ENCODE data around the gene P2RY14. TPM values are rescaled to one million over a fixed set of nuclear protein-coding genes. Genes with fewer than 3 reads are reported as not detected.
"Not testable (repeated sequence)": the region's sequence is repeated elsewhere in the genome, so short reads cannot be mapped to it uniquely, and the experiment has no call there.

P2RY14 gene
- total RNA-seq, 1 donor from 2014 or later = 7.7 TPM

- Mint-ChIP-seq H3K27ac (peak overlapping the region; percentile 54), H3K36me3 (ENCODE audit: low read depth) (peaks cover 9% of the 10 kb centered on the region), H3K4me1 (ENCODE audit: low read depth) (peaks cover 52% of the 10 kb centered on the region), H3K27me3 (ENCODE audit: insufficient read depth) (peaks cover 1% of the 10 kb centered on the region), H3K4me3 (peak overlapping the region; percentile 4), H3K9me3 (no peaks in the 10 kb centered on the region)
- no peak for DNase-seq (ENCODE audit: low spot score)
- intact Hi-C loops (cut with micrococcal nuclease) = loop anchor here (1.0 to 2.0 kb wide), 3 partner anchors 9 to 20 kb away; partner anchors contain the start of gene GPR171
Measured at GRCh38 chr3:151182349-151183079, 95.8 kb downstream of the P2RY14 start.

GRCh38 chr3:151178208-151178845 is 100.0 kb downstream of the P2RY14 start:
- no peaks in the 10 kb centered on the region for H3K9me3 Mint-ChIP-seq
- H3K36me3 Mint-ChIP-seq (ENCODE audit: low read depth) = peaks cover 3% of the 10 kb centered on the region

DNA sequence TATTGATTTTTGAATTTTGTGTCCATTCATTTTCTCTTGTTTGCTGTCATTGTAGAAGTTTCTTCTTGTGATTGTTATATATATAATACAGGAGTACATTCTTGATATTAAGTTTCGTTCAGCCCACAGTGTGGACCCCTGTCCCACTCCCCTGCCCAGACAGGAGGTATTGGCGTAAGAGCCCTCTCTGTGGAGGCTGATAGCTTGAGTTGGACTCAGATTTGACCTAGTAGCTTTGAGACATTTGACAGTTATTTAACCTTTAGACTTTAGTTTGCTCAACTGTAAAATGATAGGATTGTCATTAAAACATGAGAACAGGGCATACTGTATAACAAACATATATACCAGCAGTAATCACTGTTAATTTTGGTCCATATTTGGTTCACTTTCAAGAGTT is 102.4 kb downstream of the P2RY14 start:
- H3K9me3 Mint-ChIP-seq = no peaks in the 10 kb centered on the region
- intact Hi-C loops (cut with micrococcal nuclease) = no loop called here
- peaks cover 1% of the 10 kb centered on the region for H3K27me3 Mint-ChIP-seq (ENCODE audit: insufficient read depth)
- peaks cover 5% of the 10 kb centered on the region for H3K36me3 Mint-ChIP-seq (ENCODE audit: low read depth)
- peaks cover 39% of the 10 kb centered on the region for H3K4me1 Mint-ChIP-seq (ENCODE audit: low read depth)
- no peak for DNase-seq (ENCODE audit: low spot score)
- no peak overlapping the region for H3K27ac Mint-ChIP-seq
- H3K4me3 Mint-ChIP-seq = no peak overlapping the region

More at GRCh38 chr3:151178208-151178845, 100.0 kb downstream of the P2RY14 start:
- H3K27ac Mint-ChIP-seq = no peak overlapping the region
- no peak overlapping the region for H3K4me3 Mint-ChIP-seq
- no peak for DNase-seq (ENCODE audit: low spot score)
- H3K27me3 Mint-ChIP-seq (ENCODE audit: insufficient read depth) = peaks cover 1% of the 10 kb centered on the region
- H3K4me1 Mint-ChIP-seq (ENCODE audit: low read depth) = peaks cover 37% of the 10 kb centered on the region
- intact Hi-C loops (cut with micrococcal nuclease) = no loop called here

DNA sequence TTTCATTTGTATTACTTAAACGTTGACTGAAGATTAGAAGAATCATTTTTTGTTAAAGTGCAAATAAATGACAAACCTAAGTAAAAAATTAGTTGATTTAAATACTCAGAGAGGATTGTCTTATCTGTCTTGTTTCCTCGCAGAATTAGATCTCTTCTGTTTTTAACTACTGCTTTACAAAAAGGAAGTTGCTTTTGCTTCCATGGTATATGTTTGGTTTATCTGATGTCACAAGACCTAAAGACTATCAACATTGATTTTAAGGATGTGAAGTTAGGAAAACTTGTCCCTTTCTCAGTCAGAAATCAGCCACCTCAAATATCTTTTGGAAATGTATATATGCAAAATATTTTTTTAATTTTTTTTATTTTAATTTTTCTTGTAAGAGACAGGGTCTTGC is 104.0 kb downstream of the P2RY14 start:
- no peak for DNase-seq (ENCODE audit: low spot score)
- no peaks in the 10 kb centered on the region for H3K27me3 Mint-ChIP-seq (ENCODE audit: insufficient read depth)
- no peak overlapping the region for H3K27ac Mint-ChIP-seq
- intact Hi-C loops (cut with micrococcal nuclease) = no loop called here
- peaks cover 48% of the 10 kb centered on the region for H3K4me1 Mint-ChIP-seq (ENCODE audit: low read depth)
- peaks cover 5% of the 10 kb centered on the region for H3K36me3 Mint-ChIP-seq (ENCODE audit: low read depth)
- no peak overlapping the region for H3K4me3 Mint-ChIP-seq
- no peaks in the 10 kb centered on the region for H3K9me3 Mint-ChIP-seq

GRCh38 chr3:151171145-151171757 is 107.1 kb downstream of the P2RY14 start:
- peak overlapping the region; percentile 89 for H3K27ac Mint-ChIP-seq
- DNase-seq (ENCODE audit: low spot score) = peak; percentile 49
- H3K9me3 Mint-ChIP-seq = no peaks in the 10 kb centered on the region
- H3K36me3 Mint-ChIP-seq (ENCODE audit: low read depth) = peaks cover 5% of the 10 kb centered on the region
- peaks cover 55% of the 10 kb centered on the region for H3K4me1 Mint-ChIP-seq (ENCODE audit: low read depth)
- no peaks in the 10 kb centered on the region for H3K27me3 Mint-ChIP-seq (ENCODE audit: insufficient read depth)
- intact Hi-C loops (cut with micrococcal nuclease) = loop anchor here (1.0 kb wide), 1 partner anchor 28 kb away; no protein-coding TSS in a partner anchor
- peak overlapping the region; percentile 56 for H3K4me3 Mint-ChIP-seq

- intact Hi-C loops (cut with micrococcal nuclease) = loop anchor here (5.0 kb wide), 1 partner anchor 747 kb away; no protein-coding TSS in a partner anchor
- H3K27me3 Mint-ChIP-seq (ENCODE audit: insufficient read depth); H3K36me3 Mint-ChIP-seq (ENCODE audit: low read depth): not testable (repeated sequence)
Measured at GRCh38 chr3:151169948-151170679, 108.2 kb downstream of the P2RY14 start.

DNA sequence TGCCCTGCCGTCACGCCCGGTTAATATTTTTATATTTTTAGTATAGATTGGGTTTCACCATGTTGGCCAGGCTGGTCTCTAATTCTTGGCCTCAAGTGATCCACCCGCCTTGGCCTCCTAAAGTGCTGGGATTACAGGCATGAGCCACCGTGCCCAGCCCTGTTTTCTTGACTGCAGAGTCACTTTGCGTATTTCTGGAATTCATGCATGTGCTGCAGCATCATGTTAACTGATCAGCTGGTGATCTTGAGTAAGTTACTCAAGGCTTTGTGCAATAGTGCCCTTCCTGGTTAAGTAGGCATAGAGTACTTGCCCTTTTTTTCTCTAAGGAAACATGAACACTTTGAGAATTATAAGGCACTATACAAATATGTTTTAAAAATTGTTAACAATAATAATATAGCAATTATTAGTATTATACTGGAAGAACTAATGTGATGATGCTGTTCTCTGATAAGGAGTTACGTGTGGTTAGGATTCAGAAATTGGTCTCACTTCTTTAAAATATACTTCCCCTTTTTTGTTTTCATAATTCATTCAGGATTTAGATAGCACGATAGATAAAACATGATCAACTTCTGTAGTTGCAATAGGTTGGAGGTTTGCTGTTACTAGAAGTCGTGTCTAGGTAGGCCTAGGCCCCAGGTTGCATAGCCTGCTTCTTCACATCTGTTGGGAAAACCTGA is 108.9 kb downstream of the P2RY14 start:
- peak overlapping the region; percentile 10 for H3K4me3 Mint-ChIP-seq
- intact Hi-C loops (cut with micrococcal nuclease) = loop anchor here (5.0 kb wide), 1 partner anchor 748 kb away; no protein-coding TSS in a partner anchor
- H3K27ac Mint-ChIP-seq = peak overlapping the region; percentile 89
- DNase-seq (ENCODE audit: low spot score) = no peak
- H3K36me3 Mint-ChIP-seq (ENCODE audit: low read depth) = peaks cover 5% of the 10 kb centered on the region
- H3K9me3 Mint-ChIP-seq = no peaks in the 10 kb centered on the region
- H3K4me1 Mint-ChIP-seq (ENCODE audit: low read depth) = peaks cover 55% of the 10 kb centered on the region
- peaks cover 2% of the 10 kb centered on the region for H3K27me3 Mint-ChIP-seq (ENCODE audit: insufficient read depth)

More at GRCh38 chr3:151169948-151170679, 108.2 kb downstream of the P2RY14 start:
- H3K9me3 Mint-ChIP-seq = not testable (repeated sequence)
- Mint-ChIP-seq H3K4me3 (peak overlapping the region; percentile 56), H3K27ac (peak overlapping the region; percentile 89), H3K4me1 (ENCODE audit: low read depth) (peaks cover 55% of the 10 kb centered on the region)
- peak; percentile 22 for DNase-seq (ENCODE audit: low spot score)

DNA sequence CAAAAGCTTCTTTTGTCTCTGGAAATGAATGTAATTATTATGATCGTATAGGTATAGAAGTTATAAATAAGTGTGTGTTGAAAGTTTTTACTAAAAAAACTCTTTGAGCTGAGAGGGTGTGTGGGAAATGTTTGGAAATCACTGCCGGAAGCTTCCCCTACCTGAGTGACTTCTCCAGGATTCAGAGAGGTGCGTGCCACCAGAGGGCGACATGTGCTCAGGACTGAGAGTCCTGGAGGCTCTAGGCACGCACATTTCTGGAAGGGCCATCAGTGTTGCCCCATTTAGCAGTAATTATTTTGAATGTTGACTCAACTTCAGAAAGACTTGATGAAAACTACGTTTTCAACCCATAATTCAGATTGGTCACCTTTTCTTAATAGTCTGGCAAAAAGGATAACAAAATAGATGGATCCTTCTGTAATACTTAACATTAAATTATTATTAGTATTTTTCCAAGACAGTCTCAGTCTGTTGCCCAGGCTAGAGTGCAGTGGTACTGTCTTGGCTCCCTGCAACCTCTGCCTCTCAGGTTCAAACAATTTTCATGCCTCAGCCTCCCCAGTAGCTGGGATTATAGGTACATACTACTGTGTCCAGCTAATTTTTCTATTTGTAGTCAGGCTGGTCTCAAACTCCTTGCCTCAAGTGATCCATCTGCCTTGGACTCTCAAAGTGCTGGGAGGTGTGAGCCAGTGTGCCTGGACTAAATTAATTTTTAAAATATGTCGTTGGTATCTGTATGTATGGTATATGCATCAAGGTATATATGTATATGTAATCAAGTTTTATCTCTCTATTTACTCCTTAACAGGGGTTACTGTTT is 109.9 kb downstream of the P2RY14 start:
- peaks cover 46% of the 10 kb centered on the region for H3K4me1 Mint-ChIP-seq (ENCODE audit: low read depth)
- intact Hi-C loops (cut with micrococcal nuclease) = loop anchor here (1.0 to 5.0 kb wide), 4 partner anchors 59 to 749 kb away; no protein-coding TSS in a partner anchor

DNA sequence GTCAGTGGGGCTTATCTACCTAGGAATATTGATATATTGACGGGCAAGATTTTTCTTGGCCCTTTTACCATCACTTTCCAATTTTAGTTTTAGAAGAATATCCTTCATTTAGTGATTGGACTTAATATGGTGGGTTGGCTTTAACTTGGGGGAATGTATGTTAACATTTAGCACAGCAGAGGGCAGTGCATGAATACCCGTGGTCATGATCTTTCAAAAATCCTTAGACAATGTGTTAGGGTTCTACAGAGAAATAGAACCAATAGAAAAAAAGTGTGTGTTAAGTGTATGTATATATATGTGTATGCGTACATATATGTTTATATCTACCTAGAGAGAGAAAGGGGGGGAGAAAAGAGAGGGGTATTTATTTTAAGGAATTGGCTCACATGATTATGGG is 112.2 kb downstream of the P2RY14 start:
- intact Hi-C loops (cut with micrococcal nuclease) = loop anchor here (5.0 kb wide), 1 partner anchor 751 kb away; no protein-coding TSS in a partner anchor
- Mint-ChIP-seq H3K27me3 (ENCODE audit: insufficient read depth) (peaks cover 3% of the 10 kb centered on the region), H3K4me3 (no peak overlapping the region), H3K9me3 (no peaks in the 10 kb centered on the region), H3K4me1 (ENCODE audit: low read depth) (peaks cover 30% of the 10 kb centered on the region), H3K27ac (no peak overlapping the region), H3K36me3 (ENCODE audit: low read depth) (no peaks in the 10 kb centered on the region)
- DNase-seq (ENCODE audit: low spot score) = no peak

More for the DNA sequence above, 109.9 kb downstream of the P2RY14 start:
- Mint-ChIP-seq H3K36me3 (ENCODE audit: low read depth) (peaks cover 2% of the 10 kb centered on the region), H3K4me3 (no peak overlapping the region), H3K27ac (no peak overlapping the region), H3K27me3 (ENCODE audit: insufficient read depth) (peaks cover 3% of the 10 kb centered on the region), H3K9me3 (no peaks in the 10 kb centered on the region)
- peak; percentile 66 for DNase-seq (ENCODE audit: low spot score)

DNA sequence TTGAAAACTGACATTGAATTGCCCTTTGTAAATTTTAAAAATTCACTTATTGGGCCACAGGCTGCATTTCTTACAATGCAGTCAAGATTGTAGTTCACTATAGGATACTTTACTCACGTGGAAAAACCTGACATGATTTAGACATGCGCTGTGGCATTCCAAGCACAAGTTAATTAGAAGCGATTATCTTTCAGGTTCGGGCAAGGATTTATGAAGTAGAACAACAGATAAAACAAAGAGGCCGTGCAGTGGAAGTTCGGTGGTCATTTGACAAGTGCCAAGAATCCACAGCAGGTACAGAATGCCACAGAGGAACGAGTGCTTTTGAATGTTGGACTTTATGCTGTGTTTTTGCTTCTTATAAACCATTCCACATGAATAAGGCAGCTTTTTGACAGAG is 113.1 kb downstream of the P2RY14 start:
- intact Hi-C loops (cut with micrococcal nuclease) = loop anchor here (5.0 kb wide), 1 partner anchor 752 kb away; no protein-coding TSS in a partner anchor
- Mint-ChIP-seq H3K27ac (no peak overlapping the region), H3K27me3 (ENCODE audit: insufficient read depth) (peaks cover 5% of the 10 kb centered on the region), H3K36me3 (ENCODE audit: low read depth) (no peaks in the 10 kb centered on the region), H3K4me1 (ENCODE audit: low read depth) (peaks cover 21% of the 10 kb centered on the region), H3K4me3 (no peak overlapping the region), H3K9me3 (no peaks in the 10 kb centered on the region)
- no peak for DNase-seq (ENCODE audit: low spot score)

Data from activated T-helper 1 cell treated with anti-CD3 and anti-CD28 coated beads, Interleukin-12 subunit alpha, Interleukin-12 subunit beta, Interleukin-2, Interleukin-4 antibody, amounts not matched to agents 30 ng/mL and 10 ng/mL and 1 ng/mL, durations not matched to agents 14 hours and 24 hours and 36 hours (primary cell).